CD4-positive, alpha-beta T cell treated with Interleukin-4 for 4 hours (primary cell): Measurements from ENCODE around the gene MED26.
A peak's percentile ranks its signal among the peaks of the same experiment; 100 is the strongest.

Source experiments
- DNase-seq: peaks from one replicate; pipeline ENCODE4 v3.0.0-alpha.2; 2020

MED26 gene

GRCh38 chr19:16609511-16610200 is 18.3 kb downstream of the MED26 start:
- no peak for DNase-seq

GRCh38 chr19:16608290-16608739 is 19.7 kb downstream of the MED26 start:
- no peak for DNase-seq

- no peak for DNase-seq
These were observed 20.2 kb downstream of the MED26 start for GRCh38 chr19:16607819-16608218.

- DNase-seq: no peak
These were observed 22.4 kb downstream of the MED26 start for GRCh38 chr19:16605553-16605994.

- no peak for DNase-seq
These were observed 22.9 kb downstream of the MED26 start for GRCh38 chr19:16605115-16605514.

- DNase-seq: no peak
These were observed 23.4 kb downstream of the MED26 start for GRCh38 chr19:16604615-16605014.

GRCh38 chr19:16603090-16603489 is 24.9 kb downstream of the MED26 start:
- DNase-seq: no peak

GRCh38 chr19:16601378-16602052 is 26.5 kb downstream of the MED26 start:
- no peak for DNase-seq

GRCh38 chr19:16600824-16601223 is 27.2 kb downstream of the MED26 start:
- no peak for DNase-seq

- no peak for DNase-seq
These were observed 28.2 kb downstream of the MED26 start for GRCh38 chr19:16599655-16600346.

GRCh38 chr19:16598848-16599247 is 29.2 kb downstream of the MED26 start:
- no peak for DNase-seq

GRCh38 chr19:16596399-16596798 is 31.6 kb downstream of the MED26 start:
- DNase-seq: no peak

- no peak for DNase-seq
These were observed 32.9 kb downstream of the MED26 start for GRCh38 chr19:16595097-16595496.

GRCh38 chr19:16594681-16595091 is 33.3 kb downstream of the MED26 start:
- peak; percentile 57 for DNase-seq

GRCh38 chr19:16594131-16594586 is 33.8 kb downstream of the MED26 start:
- DNase-seq: peak; percentile 53

- DNase-seq: no peak
These were observed 34.8 kb downstream of the MED26 start for GRCh38 chr19:16593181-16593580.

GRCh38 chr19:16591803-16592556 is 36.0 kb downstream of the MED26 start:
- no peak for DNase-seq

GRCh38 chr19:16590876-16591802 is 36.9 kb downstream of the MED26 start:
- no peak for DNase-seq

GRCh38 chr19:16589917-16590316 is 38.1 kb downstream of the MED26 start:
- DNase-seq: no peak

GRCh38 chr19:16588824-16589577 is 39.0 kb downstream of the MED26 start:
- no peak for DNase-seq
